BJ (cell line): ENCODE measurements around the gene LAMA5. TPM values are rescaled to one million over a fixed set of nuclear protein-coding genes. Genes with fewer than 3 reads are reported as not detected.

ENCODE experiments used
- CTCF ChIA-PET: fragments of 350-600 bp; formaldehyde crosslinking; extraction: SDS; loops from one replicate; lab custom pipeline; 2021; ENCODE audit warnings: antibody characterized with exemption, inconsistent platforms; lab: Yijun Ruan, JAX
- POLR2A ChIA-PET: fragments of 300-600 bp; sonication (Branson Sonifier 250); formaldehyde crosslinking; extraction: SDS; loops from one replicate; lab custom pipeline; 2021; ENCODE audit warnings: antibody characterized with exemption; lab: Charles Lee
- DNase-seq: peaks from one replicate; pipeline ENCODE4 v3.0.0-alpha.2; 2011; ENCODE audit warnings: low read depth
- H3K27me3 ChIP-seq: 2 replicates; pipeline ENCODE4 v1.6.0; 2011; ENCODE audit warnings: low read length; ENCODE audit not compliant: control insufficient read depth, insufficient read depth
- H3K36me3 ChIP-seq: 2 replicates; pipeline ENCODE4 v1.5.1; 2011; ENCODE audit warnings: low read length; ENCODE audit not compliant: control insufficient read depth, insufficient read depth
- H3K4me3 ChIP-seq: 2 replicates; pipeline ENCODE4 v1.5.1; 2011; ENCODE audit warnings: low read depth, mild to moderate bottlenecking, control low read depth, low read length
- polyA plus RNA-seq: library from polyadenylated mRNA; depleted of rRNA; stranded (reverse); fragments of >200 nt; gene quantifications from 2 replicates; pipeline ENCODE4 v1.2.3, GENCODE V29; 2011
- TF ChIP-seq, protein P1 (sequence below): IDR thresholded peaks from 2 replicates; pipeline ENCODE4 v1.5.1; 2011; ENCODE audit warnings: low read depth, mild to moderate bottlenecking, control low read depth, inconsistent platforms, low read length, moderate library complexity; ENCODE audit not compliant: insufficient read depth

Gene LAMA5
- polyA plus RNA-seq, 1 experiment: 1.1 TPM

DNA sequence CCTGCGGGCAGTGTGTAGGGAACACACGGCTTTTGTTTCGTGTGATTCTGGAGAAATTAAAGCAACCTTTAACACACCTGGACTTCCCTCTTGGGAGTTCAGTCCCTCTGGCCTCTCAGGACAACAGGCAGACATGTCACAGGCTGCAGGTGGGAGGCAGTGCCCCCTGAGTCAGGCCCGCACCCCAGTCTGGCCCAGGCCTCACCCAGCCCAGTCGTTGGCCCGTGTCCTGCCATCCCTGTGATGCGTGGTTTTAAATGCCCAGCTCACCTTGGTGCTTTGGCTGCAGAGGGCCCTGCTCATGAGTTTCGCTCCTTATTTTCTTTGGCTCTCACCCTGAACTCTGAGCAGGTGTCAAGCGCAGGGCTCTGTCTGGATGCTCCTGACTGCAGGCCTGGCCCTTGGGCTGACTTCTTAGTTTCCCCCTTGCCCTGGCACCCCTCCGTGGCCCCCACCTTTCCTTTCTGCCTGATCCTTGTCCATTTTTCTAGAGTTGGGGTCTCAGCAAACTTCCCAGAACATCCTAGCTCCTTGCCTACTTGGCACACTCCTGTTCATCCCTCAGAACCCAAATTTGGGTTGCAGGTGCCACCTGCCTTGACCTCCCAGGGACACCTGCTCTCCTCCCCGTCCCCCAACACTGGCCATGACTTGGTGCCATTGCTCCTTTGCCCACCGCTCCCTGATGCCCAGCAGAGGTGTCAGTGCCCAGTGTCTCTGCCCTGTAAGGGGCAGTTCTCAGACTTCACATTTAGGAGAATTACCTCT is 42.2 kb upstream of the LAMA5 start:
- Histone ChIP-seq H3K4me3 (no peak overlapping the region), H3K36me3 (no peaks in the 10 kb centered on the region), H3K27me3 (no peaks in the 10 kb centered on the region)
- POLR2A ChIA-PET: no interaction called here
- no peak for DNase-seq
- CTCF ChIA-PET: interaction anchor here (0.9 to 2.4 kb wide), 2 partner anchors 14 to 382 kb away, joined by 3 to 6 read pairs; no protein-coding TSS in a partner anchor
- TF ChIP-seq, protein P1, sequence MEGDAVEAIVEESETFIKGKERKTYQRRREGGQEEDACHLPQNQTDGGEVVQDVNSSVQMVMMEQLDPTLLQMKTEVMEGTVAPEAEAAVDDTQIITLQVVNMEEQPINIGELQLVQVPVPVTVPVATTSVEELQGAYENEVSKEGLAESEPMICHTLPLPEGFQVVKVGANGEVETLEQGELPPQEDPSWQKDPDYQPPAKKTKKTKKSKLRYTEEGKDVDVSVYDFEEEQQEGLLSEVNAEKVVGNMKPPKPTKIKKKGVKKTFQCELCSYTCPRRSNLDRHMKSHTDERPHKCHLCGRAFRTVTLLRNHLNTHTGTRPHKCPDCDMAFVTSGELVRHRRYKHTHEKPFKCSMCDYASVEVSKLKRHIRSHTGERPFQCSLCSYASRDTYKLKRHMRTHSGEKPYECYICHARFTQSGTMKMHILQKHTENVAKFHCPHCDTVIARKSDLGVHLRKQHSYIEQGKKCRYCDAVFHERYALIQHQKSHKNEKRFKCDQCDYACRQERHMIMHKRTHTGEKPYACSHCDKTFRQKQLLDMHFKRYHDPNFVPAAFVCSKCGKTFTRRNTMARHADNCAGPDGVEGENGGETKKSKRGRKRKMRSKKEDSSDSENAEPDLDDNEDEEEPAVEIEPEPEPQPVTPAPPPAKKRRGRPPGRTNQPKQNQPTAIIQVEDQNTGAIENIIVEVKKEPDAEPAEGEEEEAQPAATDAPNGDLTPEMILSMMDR: no peak

DNA sequence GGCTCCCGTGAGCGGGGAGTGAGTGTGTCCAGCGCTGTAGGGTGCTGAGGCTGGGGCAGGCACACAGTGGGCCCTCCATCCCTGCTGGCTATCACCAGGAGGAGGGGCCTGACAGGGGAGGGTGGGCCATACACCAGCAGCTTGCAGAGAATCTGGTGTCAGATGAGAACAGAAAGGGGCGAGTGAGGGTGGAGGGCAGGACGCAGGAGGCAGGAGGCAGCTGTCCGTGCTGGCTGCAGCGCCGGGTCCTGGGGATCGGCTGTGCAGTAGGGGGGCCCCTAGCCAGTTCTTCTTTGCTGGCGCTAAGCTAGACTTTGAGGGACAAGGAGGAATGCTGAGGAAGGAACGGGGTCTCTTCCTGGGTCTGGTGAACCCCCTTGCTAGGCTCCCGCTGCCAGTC is 41.5 kb upstream of the LAMA5 start:
- Histone ChIP-seq H3K4me3 (no peak overlapping the region), H3K27me3 (no peaks in the 10 kb centered on the region), H3K36me3 (no peaks in the 10 kb centered on the region)
- POLR2A ChIA-PET: no interaction called here
- TF ChIP-seq, protein P1: no peak
- CTCF ChIA-PET: interaction anchor here (2.4 kb wide), 1 partner anchor 15 kb away, joined by 6 read pairs; no protein-coding TSS in a partner anchor
- no peak for DNase-seq

DNA sequence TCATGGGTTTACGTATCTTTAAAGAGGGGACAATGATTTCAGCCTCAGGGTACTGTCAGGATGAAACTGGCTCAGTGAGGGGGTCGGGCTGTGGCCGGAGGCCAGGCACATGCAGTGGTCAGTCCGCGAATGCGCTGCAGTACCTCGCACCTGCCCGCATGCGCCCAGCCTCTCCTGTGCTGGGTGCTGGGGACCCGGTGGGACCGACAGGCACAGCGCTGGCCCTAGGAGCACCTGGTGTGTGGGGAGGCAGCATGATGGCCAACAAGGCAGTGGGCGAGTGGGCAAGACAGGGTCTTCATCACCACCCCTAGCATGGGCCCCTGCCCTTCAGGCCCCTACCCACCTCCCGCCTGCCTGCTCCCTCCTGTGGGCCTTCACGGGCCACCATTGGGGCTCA is 40.9 kb upstream of the LAMA5 start:
- H3K4me3 ChIP-seq: no peak overlapping the region
- ChIA-PET POLR2A (no interaction called here), CTCF (no interaction called here)
- TF ChIP-seq, protein P1: no peak
- DNase-seq: no peak
- H3K27me3 ChIP-seq: no peaks in the 10 kb centered on the region
- H3K36me3 ChIP-seq: no peaks in the 10 kb centered on the region

DNA sequence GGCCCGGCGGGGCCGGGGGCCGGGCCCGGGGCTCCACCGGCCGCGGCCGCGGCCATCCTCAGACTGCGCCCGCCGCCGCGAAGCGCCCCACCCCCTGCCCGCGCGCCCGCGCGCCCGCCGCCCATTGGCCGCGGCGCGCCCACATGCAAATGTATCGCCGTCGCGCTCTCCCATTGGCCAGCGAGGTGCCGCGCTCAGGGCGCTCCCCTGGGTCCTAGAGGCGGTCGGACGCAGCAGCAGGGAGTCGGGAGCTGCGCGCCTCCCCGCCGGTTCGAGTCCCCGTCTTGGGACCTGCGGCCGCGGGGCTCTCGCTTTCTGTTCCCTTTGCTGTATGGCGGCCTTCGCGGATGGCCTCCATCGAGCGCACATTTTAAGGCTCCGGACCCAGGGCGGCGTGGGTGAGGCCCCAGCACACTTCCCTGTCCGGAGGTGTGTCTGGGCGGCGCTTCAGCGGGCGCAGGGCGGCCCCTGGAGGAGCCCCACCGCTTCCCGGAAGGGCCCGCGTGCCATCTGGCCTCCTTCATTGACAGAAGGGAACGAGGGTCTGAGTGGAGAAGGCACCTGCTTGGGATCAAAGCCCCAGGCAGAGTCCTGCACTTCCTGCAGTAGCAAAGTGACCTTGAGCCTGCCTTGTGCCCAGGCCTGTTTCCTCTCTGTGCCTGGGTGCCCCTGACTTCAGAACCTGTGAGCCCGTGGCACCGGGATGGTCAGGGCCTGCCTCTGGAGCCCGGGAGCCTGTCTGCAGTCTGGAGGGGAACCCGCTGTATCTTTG is 40.3 kb upstream of the LAMA5 start, which contains the start of gene CABLES2:
Gene CABLES2, minus strand, starts transcription at position 65 of the 772 bp plus-strand sequence. Its CDS starts 9 bp downstream, at position 56.
- ChIA-PET POLR2A (no interaction called here), CTCF (interaction anchor here (0.7 kb wide), 1 partner anchor 212 kb away, joined by 3 read pairs; no protein-coding TSS in a partner anchor)
- peak; percentile 46 for DNase-seq
- Histone ChIP-seq H3K36me3 (no peaks in the 10 kb centered on the region), H3K4me3 (peak within 1 kb of the TSS; percentile 74), H3K27me3 (no peaks in the 10 kb centered on the region)
- TF ChIP-seq, protein P1: no peak

DNA sequence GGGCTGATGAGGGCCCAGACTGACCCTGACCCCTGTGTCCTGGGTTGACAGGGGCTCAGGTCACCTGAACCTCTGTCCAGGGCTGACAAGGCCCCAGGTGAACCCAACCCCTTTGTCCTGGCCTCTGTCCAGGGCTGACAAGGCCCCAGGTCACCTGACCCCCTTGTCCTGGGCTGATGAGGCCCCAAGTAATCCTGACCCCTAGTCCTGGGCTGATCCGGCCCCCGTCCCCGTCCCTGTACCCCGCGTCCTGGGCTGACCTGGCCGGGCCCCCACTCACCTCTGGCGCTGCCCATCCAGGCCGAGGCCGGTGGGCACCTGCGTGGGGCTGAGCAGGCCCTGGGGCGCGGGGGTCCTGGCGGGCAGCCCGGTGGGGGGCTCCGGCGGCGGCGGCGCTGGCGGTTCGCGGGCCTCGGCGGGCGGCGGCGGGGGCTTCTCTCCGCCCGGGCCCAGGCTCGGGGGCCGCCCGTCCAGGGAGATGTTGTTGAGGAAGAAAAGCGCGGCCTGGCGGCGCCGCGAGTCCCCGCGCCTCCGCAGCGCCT is 39.6 kb upstream of the LAMA5 start:
- CTCF ChIA-PET: interaction anchor here (0.7 kb wide), 1 partner anchor 213 kb away, joined by 3 read pairs; no protein-coding TSS in a partner anchor
- no peaks in the 10 kb centered on the region for H3K27me3 ChIP-seq

More for the DNA sequence above, 39.6 kb upstream of the LAMA5 start:
- TF ChIP-seq, protein P1: no peak
- DNase-seq: no peak
- Histone ChIP-seq H3K4me3 (peak overlapping the region; percentile 74), H3K36me3 (no peaks in the 10 kb centered on the region)
- POLR2A ChIA-PET: no interaction called here
